Progenitor cell of endocrine pancreas (in vitro differentiated cells): Measurements from ENCODE around the gene ENG. TPM values are rescaled to one million over a fixed set of nuclear protein-coding genes. Genes with fewer than 3 reads are reported as not detected.
A peak's percentile ranks its signal among the peaks of the same experiment; 100 is the strongest.

Source experiments
- DNase-seq: peaks from one replicate; pipeline ENCODE4 v3.0.0; 2021; ENCODE audit warnings: low spot score; ENCODE audit not compliant: unreplicated experiment
- H3K27ac Mint-ChIP-seq: 2 replicates; pipeline ENCODE4 v1.8.0; 2021; ENCODE audit warnings: mild to moderate bottlenecking, moderate library complexity, mixed read lengths
- H3K27me3 Mint-ChIP-seq: 2 replicates; pipeline ENCODE4 v1.8.0; 2021; ENCODE audit warnings: mixed read lengths
- H3K36me3 Mint-ChIP-seq: 2 replicates; pipeline ENCODE4 v1.8.0; 2022; ENCODE audit warnings: mixed read lengths; ENCODE audit not compliant: insufficient read depth
- H3K4me1 Mint-ChIP-seq: 2 replicates; pipeline ENCODE4 v1.8.0; 2021; ENCODE audit warnings: low read depth, mixed read lengths
- H3K4me3 Mint-ChIP-seq: 2 replicates; pipeline ENCODE4 v1.8.0; 2021; ENCODE audit warnings: low read depth, mild to moderate bottlenecking, moderate library complexity, mixed read lengths
- H3K9me3 Mint-ChIP-seq: 2 replicates; pipeline ENCODE4 v1.8.0; 2021; ENCODE audit warnings: low read depth, mixed read lengths
- total RNA-seq: library from RNA; stranded (reverse); gene quantifications from 2 replicates; pipeline ENCODE4 v1.2.1, GENCODE V29; 2021
- TF ChIP-seq, protein P1 (sequence below): fragments of 200-600 bp; sonication (generic); IDR thresholded peaks from one replicate; pipeline ENCODE4 v1.5.0; 2021; ENCODE audit warnings: antibody characterized with exemption, mild to moderate bottlenecking; ENCODE audit not compliant: unreplicated experiment

The ENG gene
- total RNA-seq, 1 donor from 2014 or later: 0.91 TPM

DNA sequence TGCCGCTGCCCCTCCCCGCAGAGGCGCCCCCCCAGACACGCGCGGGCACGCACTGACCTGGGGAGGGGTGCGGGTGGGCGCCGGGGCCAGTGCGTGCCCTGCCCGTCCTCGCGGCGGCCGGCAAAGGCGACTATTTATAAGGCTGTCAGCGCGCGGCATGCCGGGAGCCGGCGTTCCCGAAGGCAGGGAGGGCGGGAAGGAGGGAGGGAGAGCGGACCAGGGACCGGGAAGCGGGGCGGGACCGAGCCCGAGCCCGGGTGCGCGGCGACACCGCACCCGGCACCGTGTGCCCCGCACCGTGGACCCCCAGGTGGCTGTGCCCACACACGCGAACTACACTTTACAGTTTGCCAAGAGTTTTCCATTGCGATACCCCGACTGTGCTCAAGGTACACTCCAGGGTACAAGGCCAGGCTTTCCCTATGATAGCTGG, 23.1 kb upstream of the ENG start, which contains the start of gene AK1:
AK1 (minus strand) TSS at position 110 of the 433 bp plus-strand sequence. CDS start 3,058 bp downstream, outside the sequence.
- TF ChIP-seq, protein P1, sequence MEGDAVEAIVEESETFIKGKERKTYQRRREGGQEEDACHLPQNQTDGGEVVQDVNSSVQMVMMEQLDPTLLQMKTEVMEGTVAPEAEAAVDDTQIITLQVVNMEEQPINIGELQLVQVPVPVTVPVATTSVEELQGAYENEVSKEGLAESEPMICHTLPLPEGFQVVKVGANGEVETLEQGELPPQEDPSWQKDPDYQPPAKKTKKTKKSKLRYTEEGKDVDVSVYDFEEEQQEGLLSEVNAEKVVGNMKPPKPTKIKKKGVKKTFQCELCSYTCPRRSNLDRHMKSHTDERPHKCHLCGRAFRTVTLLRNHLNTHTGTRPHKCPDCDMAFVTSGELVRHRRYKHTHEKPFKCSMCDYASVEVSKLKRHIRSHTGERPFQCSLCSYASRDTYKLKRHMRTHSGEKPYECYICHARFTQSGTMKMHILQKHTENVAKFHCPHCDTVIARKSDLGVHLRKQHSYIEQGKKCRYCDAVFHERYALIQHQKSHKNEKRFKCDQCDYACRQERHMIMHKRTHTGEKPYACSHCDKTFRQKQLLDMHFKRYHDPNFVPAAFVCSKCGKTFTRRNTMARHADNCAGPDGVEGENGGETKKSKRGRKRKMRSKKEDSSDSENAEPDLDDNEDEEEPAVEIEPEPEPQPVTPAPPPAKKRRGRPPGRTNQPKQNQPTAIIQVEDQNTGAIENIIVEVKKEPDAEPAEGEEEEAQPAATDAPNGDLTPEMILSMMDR: no peak
- DNase-seq: peak; percentile 61
- H3K27me3 Mint-ChIP-seq: no peaks in the 10 kb centered on the region
- H3K4me1 Mint-ChIP-seq: peaks cover 2% of the 10 kb centered on the region
- no peaks in the 10 kb centered on the region for H3K36me3 Mint-ChIP-seq
- H3K4me3 Mint-ChIP-seq: peak within 1 kb of the TSS; percentile 81
- H3K9me3 Mint-ChIP-seq: no peaks in the 10 kb centered on the region
- H3K27ac Mint-ChIP-seq: peak within 1 kb of the TSS; percentile 90

DNA sequence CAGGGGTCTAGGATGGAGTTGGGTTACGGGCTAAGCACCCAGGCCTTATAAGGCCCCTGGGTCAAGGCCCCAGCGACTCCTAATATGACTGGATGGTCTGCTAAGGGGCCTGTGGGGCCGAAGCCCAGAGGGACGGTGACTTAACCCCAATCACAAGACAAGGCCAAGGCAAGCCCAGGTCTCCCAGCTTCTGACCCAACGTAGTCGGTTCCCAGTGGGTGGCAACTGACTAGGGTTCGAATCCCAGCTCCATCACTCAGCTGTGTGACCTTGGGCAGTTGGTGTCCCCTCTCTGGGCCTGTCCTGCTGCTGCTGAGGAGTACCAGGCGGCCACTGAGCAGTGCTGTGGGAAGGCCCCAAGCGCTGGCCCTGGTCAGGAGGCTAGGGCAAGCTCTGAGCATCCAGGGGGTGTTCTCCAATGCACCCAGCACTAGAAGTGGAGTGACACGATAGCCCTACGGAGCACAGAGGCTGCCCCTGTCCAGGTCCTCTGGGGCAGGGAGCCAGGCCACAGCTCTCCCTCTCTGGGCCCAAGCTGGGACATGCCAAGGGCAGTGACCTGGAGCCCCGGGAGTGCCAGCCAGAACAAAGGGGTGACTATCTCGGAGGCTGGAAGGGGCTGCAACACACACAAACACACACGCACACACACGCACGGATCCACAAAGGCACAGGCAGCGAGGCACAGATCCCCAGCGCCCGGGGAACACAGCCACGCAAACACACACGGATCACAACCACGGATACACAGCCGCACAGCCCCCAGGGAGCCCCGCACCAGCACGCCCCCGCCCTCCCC, 22.5 kb upstream of the ENG start:
- Mint-ChIP-seq H3K27ac (peak overlapping the region; percentile 90), H3K4me3 (peak overlapping the region; percentile 81), H3K4me1 (peaks cover 2% of the 10 kb centered on the region), H3K9me3 (no peaks in the 10 kb centered on the region), H3K27me3 (no peaks in the 10 kb centered on the region), H3K36me3 (peaks cover 2% of the 10 kb centered on the region)
- TF ChIP-seq, protein P1: no peak
- DNase-seq: no peak

DNA sequence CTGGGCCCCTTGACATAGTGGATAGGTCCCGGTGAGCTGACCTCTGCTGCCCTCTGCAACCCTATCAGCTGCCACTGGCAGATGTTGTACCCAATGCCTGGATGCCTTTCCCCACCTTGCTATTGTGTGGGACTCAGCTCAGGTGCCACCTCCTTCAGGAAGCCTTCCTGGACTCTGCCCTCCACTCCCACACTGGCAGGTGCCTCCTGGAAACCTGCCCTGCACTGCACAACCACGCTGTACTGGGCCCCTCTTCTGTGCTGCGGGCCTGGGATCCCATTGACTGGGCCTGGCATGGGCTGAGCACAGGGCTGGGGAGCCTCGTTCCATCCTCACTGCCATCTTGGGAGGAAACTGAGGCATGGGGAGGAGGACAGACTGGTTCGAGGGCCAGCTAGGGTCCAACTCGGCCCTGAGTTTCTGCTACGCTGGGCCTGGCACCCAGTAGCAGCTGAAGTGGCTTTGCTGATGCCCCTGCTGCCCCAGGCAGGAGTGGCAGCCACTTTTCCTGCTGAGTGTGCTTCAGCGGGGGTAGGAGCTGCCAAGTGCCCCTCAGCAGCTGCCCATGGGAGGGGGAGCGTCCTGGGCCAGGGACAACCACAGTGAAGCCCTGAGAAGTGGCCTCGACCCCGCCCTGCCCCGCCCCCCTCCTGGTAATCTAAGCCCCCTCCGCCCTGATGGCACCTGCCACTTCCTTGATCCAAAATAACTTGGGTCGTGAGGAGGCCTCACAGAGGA, 21.7 kb upstream of the ENG start:
- H3K27ac Mint-ChIP-seq: no peak overlapping the region
- H3K4me1 Mint-ChIP-seq: peaks cover 2% of the 10 kb centered on the region
- TF ChIP-seq, protein P1: no peak
- H3K27me3 Mint-ChIP-seq: no peaks in the 10 kb centered on the region
- H3K4me3 Mint-ChIP-seq: no peak overlapping the region
- no peaks in the 10 kb centered on the region for H3K9me3 Mint-ChIP-seq
- H3K36me3 Mint-ChIP-seq: peaks cover 4% of the 10 kb centered on the region
- DNase-seq: no peak

DNA sequence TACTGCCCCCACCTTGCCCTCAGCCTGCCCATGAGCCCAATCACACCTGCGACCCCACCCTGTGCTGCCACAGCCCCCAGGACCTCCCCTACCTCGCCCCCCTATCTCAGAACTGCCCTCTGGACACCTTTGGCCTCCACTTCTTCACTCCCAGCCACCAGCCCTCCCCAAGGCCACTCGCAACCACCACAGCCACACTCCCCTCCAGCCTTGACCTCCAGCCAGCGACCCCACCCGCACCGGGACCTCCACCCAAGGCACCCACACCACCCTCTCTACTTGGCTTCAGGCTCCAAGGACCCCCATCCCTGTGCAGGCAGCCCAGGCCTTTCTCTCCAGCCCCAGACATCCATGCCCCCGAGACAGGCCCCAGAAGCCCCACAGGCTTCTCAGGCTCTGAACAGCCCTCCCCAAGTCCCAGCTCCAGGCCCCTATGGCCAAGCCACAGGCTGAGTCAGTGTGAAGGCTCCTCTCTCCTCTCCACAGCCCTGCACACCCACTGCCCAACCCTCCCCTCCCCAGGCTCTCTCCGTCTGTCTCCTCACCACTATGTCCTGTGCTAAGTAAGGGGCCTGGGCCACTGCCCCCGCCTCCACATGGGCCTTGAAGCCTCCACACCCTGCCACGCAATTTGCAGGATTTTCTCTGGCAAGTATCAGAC, 21.0 kb upstream of the ENG start:
- no peak for DNase-seq
- Mint-ChIP-seq H3K36me3 (peaks cover 4% of the 10 kb centered on the region), H3K27me3 (no peaks in the 10 kb centered on the region), H3K27ac (no peak overlapping the region), H3K4me1 (peaks cover 2% of the 10 kb centered on the region), H3K4me3 (no peak overlapping the region), H3K9me3 (no peaks in the 10 kb centered on the region)
- TF ChIP-seq, protein P1: no peak
